Natural killer cell (primary cell): Measurements from ENCODE around the gene C1orf159. TPM values are rescaled to one million over a fixed set of nuclear protein-coding genes. Genes with fewer than 3 reads are reported as not detected.

ENCODE experiments used
- ATAC-seq, 3 donors: fragments of 150-1000 bp in 2 of 3; fragments of 200-7000 bp in 1 of 3; cut with Tn5 transposase; 1 replicate in 1 of 3; 2 replicates in 2 of 3; pipeline ENCODE4 v1.10.0; 2021; ENCODE audit warnings: mild to moderate bottlenecking in 2 of 3, moderate library complexity in 2 of 3
- DNase-seq, 2 donors: peaks; one replicate each; pipeline versions ENCODE4 v3.0.0 to v3.0.0-alpha.2; 2013 to 2021; ENCODE audit warnings: mixed read lengths in 1 of 2
- H3K27ac ChIP-seq: one replicate; pipeline ENCODE4 v1.5.1; 2013; ENCODE audit warnings: mild to moderate bottlenecking, low read length
- H3K27me3 ChIP-seq: one replicate; pipeline ENCODE4 v1.6.1; 2013; ENCODE audit warnings: low read length; ENCODE audit not compliant: control insufficient read depth, insufficient read depth
- H3K36me3 ChIP-seq: one replicate; pipeline ENCODE4 v1.6.1; 2013; ENCODE audit warnings: low read length; ENCODE audit not compliant: control insufficient read depth, insufficient read depth
- H3K4me1 ChIP-seq: one replicate; pipeline ENCODE4 v1.6.1; 2013; ENCODE audit warnings: low read length; ENCODE audit not compliant: control insufficient read depth, insufficient read depth
- H3K4me3 ChIP-seq: one replicate; pipeline ENCODE4 v1.5.1; 2013; ENCODE audit warnings: low read length
- H3K9me3 ChIP-seq: one replicate; pipeline ENCODE4 v1.6.1; 2013; ENCODE audit warnings: low read length; ENCODE audit not compliant: control insufficient read depth, insufficient read depth
- H3K27ac Mint-ChIP-seq, 2 donors: one replicate each; pipeline ENCODE4 v1.8.0; 2022; ENCODE audit warnings: mild to moderate bottlenecking in 2 of 2, mixed read lengths in 2 of 2, moderate library complexity in 1 of 2
- H3K27me3 Mint-ChIP-seq, 2 donors: one replicate each; pipeline ENCODE4 v1.8.0; 2022; ENCODE audit warnings: low read depth in 2 of 2, mixed read lengths in 2 of 2
- H3K36me3 Mint-ChIP-seq: one replicate; pipeline ENCODE4 v1.8.0; 2022; ENCODE audit warnings: mixed read lengths
- H3K4me1 Mint-ChIP-seq, 2 donors: one replicate each; pipeline ENCODE4 v1.8.0; 2022; ENCODE audit warnings: mixed read lengths in 2 of 2
- H3K4me3 Mint-ChIP-seq: one replicate; pipeline ENCODE4 v1.8.0; 2022; ENCODE audit warnings: mild to moderate bottlenecking, moderate library complexity, mixed read lengths
- H3K9me3 Mint-ChIP-seq, 2 donors: one replicate each; pipeline ENCODE4 v1.8.0; 2022; ENCODE audit warnings: mixed read lengths in 2 of 2
- CTCF ChIP-seq: fragments of 200-600 bp; IDR thresholded peaks from one replicate; pipeline ENCODE4 v1.8.0; 2022; ENCODE audit warnings: antibody characterized with exemption
- WGBS: methylation state at CpG from one replicate; pipeline ENCODE4 v1.1.7; 2013; ENCODE audit warnings: missing lambda C conversion rate; ENCODE audit not compliant: insufficient coverage; 5-methylcytosine and 5-hydroxymethylcytosine counted together
- intact Hi-C: fragments of 100-400 bp; cut with micrococcal nuclease; formaldehyde crosslinking; loops from one replicate; pipeline ENCODE4 v1.14.2; 2022
- total RNA-seq, 4 donors: library from RNA; stranded (reverse); fragments of 120-200 nt in 1 of 4; gene quantifications; one replicate each; pipeline versions ENCODE4 v1.2.3 to v1.2.4, GENCODE V29; 2013 to 2022

The C1orf159 gene
- total RNA-seq, 3 donors from 2014 or later (not counting 1 experiment from before 2014, with no cell fraction given) = 19.6 to 25.1 (median 21.5) TPM

GRCh38 chr1:1092149-1092855 lies 23.6 kb downstream of the C1orf159 start:
- H3K36me3 ChIP-seq = no peaks in the 10 kb centered on the region
- intact Hi-C loops = no loop called here
- no peak overlapping the region for H3K4me3 Mint-ChIP-seq
- DNase-seq (no peak), ATAC-seq (no peak)
- no peaks in the 10 kb centered on the region for H3K4me1 ChIP-seq
- H3K9me3 ChIP-seq = no peaks in the 10 kb centered on the region
- H3K27ac Mint-ChIP-seq = no peak overlapping the region
- H3K27me3 ChIP-seq = no peaks in the 10 kb centered on the region
- H3K36me3 Mint-ChIP-seq = no peaks in the 10 kb centered on the region
- H3K4me1 Mint-ChIP-seq = peaks cover 0 to 6% of the 10 kb centered on the region in 2 donors
- H3K4me3 ChIP-seq = no peak overlapping the region
- no peaks in the 10 kb centered on the region for H3K27me3 Mint-ChIP-seq
- H3K9me3 Mint-ChIP-seq = no peaks in the 10 kb centered on the region
- no peak for TF ChIP-seq CTCF
- WGBS = 93% methylated on average over 28 of the region's 28 CpGs
- H3K27ac ChIP-seq = no peak overlapping the region

DNA sequence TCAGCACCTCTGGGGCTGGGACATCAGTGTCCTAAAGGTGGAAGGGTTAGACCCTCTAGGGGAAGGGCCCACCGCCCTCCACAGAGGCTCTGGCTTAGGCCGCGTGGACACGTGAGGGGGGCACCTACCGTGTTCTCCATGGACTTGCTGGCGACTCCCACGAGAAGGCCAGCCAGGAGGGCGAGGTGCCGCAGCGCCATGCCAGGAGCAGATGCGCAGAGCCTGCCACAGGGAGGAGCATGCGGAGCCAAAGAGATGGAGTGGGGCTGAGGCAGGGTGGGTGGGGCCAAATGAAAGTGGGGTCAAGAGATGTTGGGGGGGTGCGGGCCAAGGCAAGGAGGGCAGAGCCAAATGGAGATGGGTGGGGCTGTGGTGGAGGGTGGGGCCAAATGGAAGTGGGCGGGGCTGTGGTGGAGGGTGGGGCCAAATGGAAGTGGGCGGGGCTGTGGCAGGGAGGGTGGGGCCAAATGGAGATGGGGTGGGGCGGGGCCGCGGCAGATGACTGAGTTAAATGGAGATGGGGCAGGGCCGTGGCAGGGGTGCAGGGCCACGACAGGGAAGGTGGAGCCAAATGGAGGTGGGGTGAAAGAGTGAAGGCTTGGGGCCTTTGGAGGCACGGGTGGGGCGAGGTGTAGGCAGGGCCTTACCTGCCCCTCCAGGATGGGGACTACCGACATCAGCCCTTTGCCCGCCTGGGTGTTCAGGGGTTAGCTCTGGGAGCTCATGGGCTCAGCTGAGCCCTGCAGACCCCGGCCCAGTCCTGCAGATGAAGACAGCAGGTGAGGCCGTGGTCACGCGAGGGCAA lies 24.3 kb downstream of the C1orf159 start:
- no peak overlapping the region for H3K27ac ChIP-seq
- DNase-seq = no peak
- no peaks in the 10 kb centered on the region for H3K4me1 ChIP-seq
- no peak for TF ChIP-seq CTCF
- no peaks in the 10 kb centered on the region for H3K9me3 ChIP-seq
- H3K4me3 ChIP-seq = no peak overlapping the region
- Mint-ChIP-seq H3K36me3 (no peaks in the 10 kb centered on the region), H3K4me1 (peaks cover 0 to 6% of the 10 kb centered on the region in 2 donors), H3K9me3 (no peaks in the 10 kb centered on the region), H3K27ac (no peak overlapping the region), H3K4me3 (no peak overlapping the region), H3K27me3 (no peaks in the 10 kb centered on the region)
- H3K27me3 ChIP-seq = no peaks in the 10 kb centered on the region
- intact Hi-C loops = no loop called here
- WGBS = 97% methylated on average over 28 of the region's 28 CpGs
- no peaks in the 10 kb centered on the region for H3K36me3 ChIP-seq
- peak in 2 of 3 donors; percentile 38 to 53 for ATAC-seq

DNA sequence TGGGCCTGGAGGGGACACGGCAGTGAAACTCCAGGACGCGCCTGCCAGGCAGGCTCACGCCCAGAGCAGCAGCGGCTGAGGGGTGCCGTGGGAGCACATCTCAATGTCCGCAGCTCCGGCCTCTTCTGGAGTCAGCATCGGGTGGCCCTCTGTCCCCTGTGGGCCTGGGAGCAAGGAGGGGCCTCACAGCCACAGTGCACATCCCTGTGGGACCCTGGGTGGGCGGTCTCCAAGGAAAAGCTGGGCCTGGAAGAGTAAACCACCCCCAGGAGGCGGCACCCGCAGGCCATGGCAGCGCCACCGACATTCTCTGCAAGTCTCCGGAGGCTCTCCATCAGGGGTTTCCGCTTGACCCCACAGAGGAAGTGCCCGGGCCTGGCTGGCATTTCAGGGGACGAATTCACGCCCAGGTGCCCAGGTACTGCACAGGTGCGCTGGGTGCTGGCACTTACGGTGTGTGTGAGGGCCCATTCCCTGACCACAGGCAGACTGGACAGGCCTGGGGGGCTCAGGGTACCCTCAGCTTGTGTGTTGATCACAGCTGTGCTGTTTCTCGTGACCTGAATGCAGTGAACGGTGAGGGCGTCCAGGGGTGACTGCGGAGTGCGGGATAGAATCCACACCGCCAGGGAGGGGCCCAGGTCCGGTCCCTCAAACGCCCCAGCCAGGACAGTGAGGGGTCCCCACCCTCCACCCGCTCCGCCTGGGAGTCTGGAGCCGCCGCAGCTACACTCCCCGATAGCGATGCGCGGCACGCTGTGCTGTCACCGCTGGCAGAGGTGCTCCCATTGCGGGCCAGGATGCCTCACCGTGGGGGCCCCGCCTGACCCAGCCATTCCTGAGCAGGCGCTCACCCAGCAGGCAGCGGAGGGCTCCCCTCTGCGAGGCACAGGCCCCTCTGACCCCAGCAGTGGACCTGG lies 25.2 kb downstream of the C1orf159 start:
- Histone ChIP-seq H3K4me1 (no peaks in the 10 kb centered on the region), H3K36me3 (no peaks in the 10 kb centered on the region), H3K4me3 (no peak overlapping the region), H3K27me3 (no peaks in the 10 kb centered on the region), H3K27ac (no peak overlapping the region), H3K9me3 (no peaks in the 10 kb centered on the region)
- no peak for DNase-seq
- ATAC-seq = no peak
- H3K27ac Mint-ChIP-seq = no peak overlapping the region
- H3K4me1 Mint-ChIP-seq = peaks cover 0 to 6% of the 10 kb centered on the region in 2 donors
- TF ChIP-seq CTCF = no peak
- 96% methylated on average over 45 of the region's 45 CpGs for WGBS
- H3K4me3 Mint-ChIP-seq = no peak overlapping the region
- H3K9me3 Mint-ChIP-seq = no peaks in the 10 kb centered on the region
- no peaks in the 10 kb centered on the region for H3K36me3 Mint-ChIP-seq
- H3K27me3 Mint-ChIP-seq = no peaks in the 10 kb centered on the region
- intact Hi-C loops = no loop called here
